IMR-90 (cell line): ENCODE data around the gene CD300LF. TPM values are rescaled to one million over a fixed set of nuclear protein-coding genes. Genes with fewer than 3 reads are reported as not detected.

Source experiments
- ATAC-seq: fragments of 200-7000 bp; cut with Tn5 transposase; 2 replicates; pipeline ENCODE4 v1.9.1; 2020; ENCODE audit warnings: low read depth, mild to moderate bottlenecking, moderate library complexity
- BruUV-seq: library from RNA; stranded (reverse); fragments of 400-500 nt; replicated peaks from 2 replicates; lab custom pipeline; 2021; lab: Mats Ljungman, UMichigan
- CTCF ChIA-PET: fragments of 300-600 bp; formaldehyde crosslinking; extraction: SDS; loops from one replicate; lab custom pipeline; 2021; ENCODE audit warnings: antibody characterized with exemption; lab: Yijun Ruan, JAX
- POLR2A ChIA-PET: fragments of 300-600 bp; sonication (Branson Sonifier 250); formaldehyde crosslinking; loops from one replicate; lab custom pipeline; 2022; ENCODE audit warnings: antibody characterized with exemption; ENCODE audit not compliant: unreplicated experiment; lab: Charles Lee
- DNase-seq: peaks from one replicate; pipeline ENCODE4 v3.0.0; 2013
- H2AFZ ChIP-seq: replicated peaks from 2 replicates; pipeline ENCODE3; 2013; ENCODE audit warnings: low read length, mild to moderate bottlenecking; ENCODE audit not compliant: poor library complexity
- H2AK5ac ChIP-seq: 2 replicates; pipeline ENCODE4 v1.6.1; 2013; ENCODE audit warnings: low read depth, low read length, inconsistent platforms
- H2AK9ac ChIP-seq: replicated peaks from 2 replicates; pipeline ENCODE3; 2013; ENCODE audit warnings: mild to moderate bottlenecking, low read depth, low read length, moderate library complexity; ENCODE audit not compliant: poor library complexity
- H2BK120ac ChIP-seq: 2 replicates; pipeline ENCODE4 v1.6.1; 2013; ENCODE audit warnings: low read depth, low read length, inconsistent platforms
- H2BK15ac ChIP-seq: 3 replicates; pipeline ENCODE4 v1.6.1; 2013; ENCODE audit warnings: low read depth, low read length, inconsistent platforms
- H2BK20ac ChIP-seq: 2 replicates; pipeline ENCODE4 v1.6.1; 2013; ENCODE audit warnings: low read depth, mild to moderate bottlenecking, inconsistent platforms, low read length, moderate library complexity
- H2BK5ac ChIP-seq: 2 replicates; pipeline ENCODE4 v1.6.1; 2013; ENCODE audit warnings: mild to moderate bottlenecking, low read depth, low read length, inconsistent platforms; ENCODE audit not compliant: poor library complexity, severe bottlenecking
- H3K14ac ChIP-seq: replicated peaks from 2 replicates; pipeline ENCODE4 v1.6.1; 2013; ENCODE audit warnings: low read depth, low read length, inconsistent platforms
- H3K18ac ChIP-seq: 2 replicates; pipeline ENCODE4 v1.6.1; 2013; ENCODE audit warnings: low read depth, low read length, control low read depth
- H3K23ac ChIP-seq: 2 replicates; pipeline ENCODE4 v1.6.1; 2013; ENCODE audit warnings: low read depth, low read length, inconsistent platforms
- H3K27ac ChIP-seq: 2 replicates; pipeline ENCODE4 v1.5.1; 2013; ENCODE audit warnings: mild to moderate bottlenecking, control low read depth, low read length; ENCODE audit not compliant: insufficient read depth
- H3K27me3 ChIP-seq: 2 replicates; pipeline ENCODE4 v1.6.1; 2013; ENCODE audit warnings: low read length; ENCODE audit not compliant: control insufficient read depth, insufficient read depth
- H3K36me3 ChIP-seq: 2 replicates; pipeline ENCODE4 v1.6.1; 2013; ENCODE audit warnings: low read length, mixed read lengths; ENCODE audit not compliant: control insufficient read depth, insufficient read depth
- H3K4ac ChIP-seq: 2 replicates; pipeline ENCODE4 v1.6.1; 2013; ENCODE audit warnings: low read depth, low read length, inconsistent platforms
- H3K4me1 ChIP-seq: 2 replicates; pipeline ENCODE4 v1.6.1; 2013; ENCODE audit warnings: low read length, mixed read lengths; ENCODE audit not compliant: control insufficient read depth, insufficient read depth
- H3K4me2 ChIP-seq: 2 replicates; pipeline ENCODE4 v1.6.1; 2013; ENCODE audit warnings: low read depth, mild to moderate bottlenecking, control low read depth, low read length, moderate library complexity
- H3K4me3 ChIP-seq: 2 replicates; pipeline ENCODE4 v1.5.1; 2013; ENCODE audit warnings: low read depth, mild to moderate bottlenecking, control low read depth, low read length, moderate library complexity; ENCODE audit not compliant: insufficient read depth
- H3K56ac ChIP-seq: 2 replicates; pipeline ENCODE4 v1.6.1; 2013; ENCODE audit warnings: low read length, inconsistent platforms; ENCODE audit not compliant: insufficient read depth; ENCODE audit errors: extremely low read depth
- H3K79me1 ChIP-seq, 2 experiments: 2 replicates each; pipeline ENCODE4 v1.6.1; 2013; ENCODE audit warnings: low read length in 2 of 2, inconsistent platforms in 1 of 2, low read depth in 1 of 2
- H3K9ac ChIP-seq: 2 replicates; pipeline ENCODE4 v1.6.1; 2013; ENCODE audit warnings: low read depth, low read length, control low read depth
- H3K9me1 ChIP-seq: 2 replicates; pipeline ENCODE4 v1.6.1; 2013; ENCODE audit warnings: low read length, inconsistent platforms; ENCODE audit not compliant: insufficient read depth
- H3K9me3 ChIP-seq: 2 replicates; pipeline ENCODE4 v1.6.1; 2013; ENCODE audit warnings: low read length; ENCODE audit not compliant: control insufficient read depth, insufficient read depth
- H4K20me1 ChIP-seq: 2 replicates; pipeline ENCODE4 v1.6.1; 2013; ENCODE audit warnings: low read length, inconsistent platforms; ENCODE audit not compliant: insufficient read depth
- H4K5ac ChIP-seq: 2 replicates; pipeline ENCODE4 v1.6.1; 2013; ENCODE audit warnings: mild to moderate bottlenecking, low read depth, low read length, control low read depth
- H4K8ac ChIP-seq, 2 experiments: 2 replicates each; pipeline ENCODE4 v1.6.1; 2013; ENCODE audit warnings: low read depth in 2 of 2, low read length in 2 of 2, control low read depth in 1 of 2, inconsistent platforms in 1 of 2
- H4K91ac ChIP-seq: 2 replicates; pipeline ENCODE4 v1.6.1; 2013; ENCODE audit warnings: low read depth, low read length, inconsistent platforms; ENCODE audit not compliant: insufficient read depth
- ELK1 ChIP-seq: fragments of 150-350 bp; IDR thresholded peaks from 2 replicates; pipeline ENCODE4 v1.6.1; 2016; ENCODE audit warnings: low read depth, mild to moderate bottlenecking, low read length, moderate library complexity, borderline replicate concordance
- MAFK ChIP-seq: IDR thresholded peaks from 2 replicates; pipeline ENCODE4 v1.6.1; 2012; ENCODE audit warnings: low read depth, low read length, improper control_type of control experiment
- WGBS, 2 experiments: methylation state at CpG; one replicate each; pipeline versions ENCODE4 v1.1.5 to v1.1.7; 2013; ENCODE audit warnings: missing lambda C conversion rate in 2 of 2; ENCODE audit not compliant: insufficient read length in 1 of 2; ENCODE audit errors: extremely low coverage in 2 of 2; 5-methylcytosine and 5-hydroxymethylcytosine counted together
- dilution Hi-C: fragments of 300-500 bp; cut with HindIII; formaldehyde crosslinking; loops from one replicate; pipeline ENCODE4 v1.14.3; 2018; ENCODE audit warnings: low sequenced_read_pairs; ENCODE audit not compliant: unreplicated experiment
- in situ Hi-C: fragments of 300-500 bp; cut with MboI; formaldehyde crosslinking; loops from 3 replicates; pipeline ENCODE4 v1.14.3; 2019; ENCODE audit warnings: low sequenced_read_pairs, inconsistent platforms, mixed read lengths
- intact Hi-C: fragments of 100-400 bp; cut with micrococcal nuclease; formaldehyde crosslinking; loops from 2 replicates; pipeline ENCODE4 v1.10.0; 2022
- polyA plus RNA-seq, 3 experiments: library from polyadenylated mRNA; depleted of rRNA; stranded (reverse); fragments of >200 nt; gene quantifications; 2 replicates each; pipeline ENCODE4 v1.2.3, GENCODE V29; 2012; ENCODE audit warnings: low replicate concordance in 1 of 3
- total RNA-seq: library from RNA; depleted of rRNA; stranded (reverse); fragments of >200 nt; gene quantifications from 2 replicates; pipeline ENCODE4 v1.2.3, GENCODE V29; 2012

CD300LF gene
- total and polyA plus RNA-seq, 2 of the 4 experiments (the other 2 are of a cell fraction), result not detected

- Histone ChIP-seq H4K8ac (no peak overlapping the region), H3K56ac (no peak overlapping the region), H3K4ac (no peak overlapping the region; the same call in 1 of the 2 replicates), H3K27ac (no peak overlapping the region), H3K27me3 (no peaks in the 10 kb centered on the region), H2BK15ac (no peak overlapping the region), H4K20me1 (peaks cover 8% of the 10 kb centered on the region), H3K4me1 (peaks cover 25% of the 10 kb centered on the region), H2AK5ac (no peak overlapping the region), H4K91ac (no peak overlapping the region), H3K9me3 (no peaks in the 10 kb centered on the region), H3K4me2 (no peak overlapping the region), H2BK20ac (no peak overlapping the region), H3K9ac (no peak overlapping the region), H2BK5ac (no peak overlapping the region), H3K14ac (no peak overlapping the region), H3K23ac (no peak overlapping the region), H4K5ac (no peak overlapping the region), H3K4me3 (no peak overlapping the region), H2AK9ac (peak overlapping the region; percentile 85), H3K18ac (no peak overlapping the region), H3K9me1 (0 out of 2 replicates have a peak, but pooled peaks cover 6% of the 10 kb centered on the region), H3K36me3 (no peaks in the 10 kb centered on the region), H3K79me1 (peaks cover 0 to 10% of the 10 kb centered on the region in 2 experiments; a peak in 2 of 4 replicates), H2AFZ (peak overlapping the region; percentile 51), H2BK120ac (no peak overlapping the region)
- in situ Hi-C loops (no loop called here), dilution Hi-C loops (no loop called here), intact Hi-C loops (no loop called here)
- DNase-seq (peak; percentile 27), ATAC-seq (peak; percentile 56; the same call in 1 of the 2 replicates)
- BruUV-seq, result no TSS peak
- peak; percentile 58 for TF ChIP-seq MAFK
- TF ChIP-seq ELK1, result no peak
- WGBS, 2 experiments, result no CpG with 5 or more reads among the region's 2 CpGs
- CTCF ChIA-PET, result interaction anchor here (0.9 to 1.0 kb wide), 2 partner anchors 12 to 18 kb away, joined by 3 to 4 read pairs; a partner anchor contains a TSS
- POLR2A ChIA-PET, result interaction anchor here (0.6 kb wide), 1 partner anchor 13 kb away, joined by 4 read pairs; no protein-coding TSS in a partner anchor
Measured at GRCh38 chr17:74758848-74759168, 46.1 kb upstream of the CD300LF start.
